Chondrocyte (in vitro differentiated cells): ENCODE results near the gene DOCK2. TPM values are rescaled to one million over a fixed set of nuclear protein-coding genes. Genes with fewer than 3 reads are reported as not detected.

Experiments
- DNase-seq: peaks from one replicate; pipeline ENCODE4 v3.0.0; 2021; ENCODE audit warnings: mixed read lengths, low spot score
- H3K27ac Mint-ChIP-seq: one replicate; pipeline ENCODE4 v1.8.0; 2021; ENCODE audit warnings: mild to moderate bottlenecking, moderate library complexity, mixed read lengths; ENCODE audit not compliant: unreplicated experiment
- H3K27me3 Mint-ChIP-seq: 2 replicates; pipeline ENCODE4 v1.8.0; 2021; ENCODE audit warnings: low read depth, mixed read lengths
- H3K36me3 Mint-ChIP-seq: 2 replicates; pipeline ENCODE4 v1.8.0; 2021; ENCODE audit warnings: low read depth, mixed read lengths
- H3K4me1 Mint-ChIP-seq: 2 replicates; pipeline ENCODE4 v1.8.0; 2021; ENCODE audit warnings: low read depth, mild to moderate bottlenecking, mixed read lengths
- H3K4me3 Mint-ChIP-seq: one replicate; pipeline ENCODE4 v1.8.0; 2021; ENCODE audit warnings: mild to moderate bottlenecking, moderate library complexity, mixed read lengths; ENCODE audit not compliant: unreplicated experiment
- H3K9me3 Mint-ChIP-seq: 2 replicates; pipeline ENCODE4 v1.8.0; 2021; ENCODE audit warnings: low read depth, mixed read lengths
- CTCF ChIP-seq: fragments of 200-600 bp; sonication (generic); IDR thresholded peaks from 2 replicates; pipeline ENCODE4 v1.5.0; 2021; ENCODE audit warnings: antibody characterized with exemption, mild to moderate bottlenecking, moderate library complexity
- total RNA-seq: library from RNA; stranded (reverse); gene quantifications from 3 replicates; pipeline ENCODE4 v1.2.1, GENCODE V29; 2021

DOCK2 gene
- total RNA-seq, 1 donor from 2014 or later = 3.1 TPM

- Mint-ChIP-seq H3K27me3 (peaks cover 15% of the 10 kb centered on the region), H3K27ac (no peak overlapping the region), H3K4me3 (no peak overlapping the region), H3K4me1 (no peaks in the 10 kb centered on the region), H3K9me3 (no peaks in the 10 kb centered on the region), H3K36me3 (peaks cover 1% of the 10 kb centered on the region)
- no peak for TF ChIP-seq CTCF
- DNase-seq = no peak
Measured at GRCh38 chr5:170076211-170076610, 439.1 kb downstream of the DOCK2 start.

GRCh38 chr5:170076739-170077138, 439.7 kb downstream of the DOCK2 start:
- no peak for TF ChIP-seq CTCF
- Mint-ChIP-seq H3K27ac (no peak overlapping the region), H3K4me3 (no peak overlapping the region), H3K36me3 (peaks cover 1% of the 10 kb centered on the region), H3K9me3 (no peaks in the 10 kb centered on the region), H3K4me1 (no peaks in the 10 kb centered on the region), H3K27me3 (peaks cover 15% of the 10 kb centered on the region)
- no peak for DNase-seq

- H3K36me3 Mint-ChIP-seq = peaks cover 1% of the 10 kb centered on the region
- DNase-seq = no peak
- no peak for TF ChIP-seq CTCF
- no peak overlapping the region for H3K4me3 Mint-ChIP-seq
- no peaks in the 10 kb centered on the region for H3K9me3 Mint-ChIP-seq
- no peak overlapping the region for H3K27ac Mint-ChIP-seq
- H3K4me1 Mint-ChIP-seq = no peaks in the 10 kb centered on the region
- peaks cover 15% of the 10 kb centered on the region for H3K27me3 Mint-ChIP-seq
Measured at GRCh38 chr5:170077526-170077925, 440.5 kb downstream of the DOCK2 start.

- TF ChIP-seq CTCF = no peak
- Mint-ChIP-seq H3K9me3 (no peaks in the 10 kb centered on the region), H3K27me3 (peaks cover 15% of the 10 kb centered on the region), H3K4me3 (no peak overlapping the region), H3K27ac (no peak overlapping the region), H3K36me3 (peaks cover 1% of the 10 kb centered on the region), H3K4me1 (no peaks in the 10 kb centered on the region)
- DNase-seq = no peak
Measured at GRCh38 chr5:170078458-170078857, 441.4 kb downstream of the DOCK2 start.

GRCh38 chr5:170078931-170079330, 441.9 kb downstream of the DOCK2 start:
- H3K4me3 Mint-ChIP-seq = no peak overlapping the region
- no peak overlapping the region for H3K27ac Mint-ChIP-seq
- TF ChIP-seq CTCF = no peak
- H3K9me3 Mint-ChIP-seq = no peaks in the 10 kb centered on the region
- DNase-seq = no peak
- H3K4me1 Mint-ChIP-seq = no peaks in the 10 kb centered on the region
- peaks cover 1% of the 10 kb centered on the region for H3K36me3 Mint-ChIP-seq
- H3K27me3 Mint-ChIP-seq = peaks cover 15% of the 10 kb centered on the region
